H7 (cell line): Measurements from ENCODE around the gene OLIG3. TPM values are rescaled to one million over a fixed set of nuclear protein-coding genes. Genes with fewer than 3 reads are reported as not detected.

Experiments used
- DNase-seq: peaks from one replicate; pipeline ENCODE4 v3.0.0; 2012
- H3K27me3 ChIP-seq: 2 replicates; pipeline ENCODE4 v1.6.0; 2011; ENCODE audit warnings: mild to moderate bottlenecking, low read length; ENCODE audit not compliant: control insufficient read depth, insufficient read depth
- H3K36me3 ChIP-seq: replicated peaks from 2 replicates; pipeline ENCODE4 v1.5.1; 2011; ENCODE audit warnings: low read length; ENCODE audit not compliant: control insufficient read depth, insufficient read depth
- H3K4me3 ChIP-seq: 2 replicates; pipeline ENCODE4 v1.5.1; 2011; ENCODE audit warnings: low read depth, mild to moderate bottlenecking, control low read depth, low read length, moderate library complexity; ENCODE audit not compliant: insufficient read depth
- total RNA-seq: library from RNA; depleted of rRNA; stranded (reverse); fragments of >200 nt; shearing (Covaris generic); gene quantifications from 2 replicates; pipeline ENCODE4 v1.2.3, GENCODE V29; 2014

The OLIG3 gene
- total RNA-seq, 1 experiment from 2014 or later: 0.28 TPM

GRCh38 chr6:137490006-137490905 lies 3.9 kb downstream of the OLIG3 start:
- no peaks in the 10 kb centered on the region for H3K36me3 ChIP-seq
- peak; percentile 30 for DNase-seq
- H3K27me3 ChIP-seq: peaks cover 100% of the 10 kb centered on the region
- H3K4me3 ChIP-seq: peak overlapping the region; percentile 49; the same call in 1 of the 2 replicates

GRCh38 chr6:137489046-137490005 lies 4.9 kb downstream of the OLIG3 start:
- Histone ChIP-seq H3K36me3 (no peaks in the 10 kb centered on the region), H3K4me3 (peak overlapping the region; percentile 49), H3K27me3 (peaks cover 92% of the 10 kb centered on the region)
- DNase-seq: peak; percentile 80

GRCh38 chr6:137488150-137489045 lies 5.8 kb downstream of the OLIG3 start:
- peak; percentile 76 for DNase-seq
- Histone ChIP-seq H3K4me3 (peak overlapping the region; percentile 49), H3K36me3 (no peaks in the 10 kb centered on the region), H3K27me3 (peaks cover 83% of the 10 kb centered on the region)

DNA sequence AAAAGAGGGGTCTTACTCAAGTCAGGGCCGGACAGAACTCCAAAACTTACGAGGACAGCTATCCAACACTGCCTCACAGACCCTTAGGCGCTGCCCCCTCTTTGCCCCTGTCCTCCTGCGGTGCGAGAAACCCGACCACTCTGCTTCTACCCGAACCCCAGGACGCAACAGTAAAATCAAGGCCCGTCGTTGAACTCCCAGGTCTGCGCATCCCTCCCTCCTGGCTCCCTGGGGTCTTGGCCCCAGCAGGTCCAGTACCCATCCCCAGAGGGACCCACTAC lies 6.4 kb downstream of the OLIG3 start:
- Histone ChIP-seq H3K36me3 (no peaks in the 10 kb centered on the region), H3K4me3 (peak overlapping the region; percentile 49; the same call in 1 of the 2 replicates), H3K27me3 (peaks cover 77% of the 10 kb centered on the region)
- DNase-seq: no peak

GRCh38 chr6:137487181-137487868 lies 6.9 kb downstream of the OLIG3 start:
- peak overlapping the region; percentile 49; the same call in 1 of the 2 replicates for H3K4me3 ChIP-seq
- no peaks in the 10 kb centered on the region for H3K36me3 ChIP-seq
- DNase-seq: peak; percentile 36
- H3K27me3 ChIP-seq: peaks cover 72% of the 10 kb centered on the region

DNA sequence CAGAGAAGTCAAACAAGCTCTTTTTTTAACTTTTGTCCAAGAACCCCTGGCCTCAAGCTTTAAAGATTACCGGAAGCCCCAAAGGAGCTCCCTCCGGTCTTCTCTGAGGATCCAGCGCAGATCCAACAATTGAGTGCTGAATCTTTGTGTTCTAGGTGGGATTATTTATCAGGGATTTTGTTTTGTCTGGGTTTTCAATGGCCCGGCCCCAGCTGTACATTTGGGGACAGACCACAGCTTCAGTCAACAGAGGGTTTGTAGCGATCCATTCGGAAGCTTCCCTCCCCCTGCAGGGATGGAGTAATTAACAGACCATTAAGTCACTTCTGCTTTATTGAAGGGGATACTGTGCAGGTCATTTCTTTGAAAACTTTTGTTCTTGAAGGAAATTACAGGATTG lies 7.8 kb downstream of the OLIG3 start:
- Histone ChIP-seq H3K27me3 (peaks cover 63% of the 10 kb centered on the region), H3K4me3 (no peak overlapping the region), H3K36me3 (no peaks in the 10 kb centered on the region)
- DNase-seq: peak; percentile 29

- peaks cover 4% of the 10 kb centered on the region for H3K27me3 ChIP-seq
- no peak for DNase-seq
- no peak overlapping the region for H3K4me3 ChIP-seq
- H3K36me3 ChIP-seq: no peaks in the 10 kb centered on the region
Observed at GRCh38 chr6:137480431-137480830, 13.8 kb downstream of the OLIG3 start.

GRCh38 chr6:137475103-137475502 lies 19.1 kb downstream of the OLIG3 start:
- no peaks in the 10 kb centered on the region for H3K36me3 ChIP-seq
- peak; percentile 39 for DNase-seq
- no peaks in the 10 kb centered on the region for H3K27me3 ChIP-seq
- H3K4me3 ChIP-seq: no peak overlapping the region

DNA sequence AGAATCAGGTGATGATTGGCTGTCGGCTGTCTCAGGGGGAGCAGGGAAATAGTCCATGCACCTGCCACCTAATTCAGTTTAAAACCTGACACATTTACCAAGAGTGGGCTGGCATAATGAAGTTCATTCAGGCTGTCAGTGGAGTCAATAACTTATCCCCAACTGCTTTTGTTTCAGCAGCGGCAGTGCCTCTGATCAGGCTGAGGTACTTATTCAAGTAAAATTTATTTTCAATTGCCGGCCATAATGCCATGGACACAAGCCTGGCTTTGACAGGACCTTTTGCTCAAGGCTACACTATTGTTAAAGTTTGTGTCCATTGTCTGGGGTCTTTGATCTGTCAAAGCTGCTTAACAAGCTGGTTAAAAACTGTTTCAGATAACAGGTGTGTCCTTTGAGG lies 20.6 kb downstream of the OLIG3 start:
- H3K36me3 ChIP-seq: no peaks in the 10 kb centered on the region
- H3K4me3 ChIP-seq: no peak overlapping the region
- no peaks in the 10 kb centered on the region for H3K27me3 ChIP-seq
- DNase-seq: no peak

- no peak for DNase-seq
- Histone ChIP-seq H3K27me3 (no peaks in the 10 kb centered on the region), H3K4me3 (no peak overlapping the region), H3K36me3 (no peaks in the 10 kb centered on the region)
Observed at GRCh38 chr6:137472641-137473137, 21.5 kb downstream of the OLIG3 start.

DNA sequence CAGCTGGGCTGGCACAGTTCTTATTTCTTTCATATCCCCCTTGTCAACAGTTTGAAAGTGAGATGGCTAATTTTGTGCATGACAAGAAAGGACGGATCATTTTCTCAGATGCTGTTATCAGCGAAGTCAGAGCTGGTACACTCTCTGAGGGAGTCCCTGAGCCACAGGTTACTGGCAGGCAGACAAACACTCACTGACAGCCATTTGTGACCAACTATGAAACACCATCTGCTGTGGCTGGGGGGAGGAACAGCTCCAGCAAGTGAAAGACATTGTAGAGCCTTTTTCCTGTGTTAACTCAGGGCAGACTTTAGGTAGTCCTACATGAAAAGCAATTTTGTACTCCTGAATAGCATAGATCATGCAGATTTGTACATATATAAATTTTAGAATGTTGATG lies 22.2 kb downstream of the OLIG3 start:
- no peak for DNase-seq
- H3K4me3 ChIP-seq: no peak overlapping the region

DNA sequence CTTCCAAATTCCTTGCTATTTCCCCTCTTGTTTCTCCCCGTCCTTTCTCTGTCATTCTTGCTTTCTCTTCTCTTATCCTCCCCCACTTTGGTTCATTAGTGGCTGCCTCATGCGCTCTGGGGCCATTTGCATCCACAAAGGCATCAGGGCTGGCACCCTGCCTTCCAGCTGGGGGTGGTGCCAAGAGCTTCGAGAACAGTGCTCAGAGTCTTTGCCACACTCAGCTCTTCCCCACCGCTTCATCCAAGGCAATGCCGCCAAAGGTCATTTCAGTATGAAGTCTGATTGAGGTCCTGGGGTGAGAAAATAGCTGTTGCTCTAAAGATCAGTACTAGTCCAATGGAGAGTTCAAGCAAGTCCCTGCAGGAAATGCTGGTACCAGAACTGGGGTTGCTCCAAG lies 22.7 kb downstream of the OLIG3 start:
- no peaks in the 10 kb centered on the region for H3K27me3 ChIP-seq
- no peak for DNase-seq
- no peak overlapping the region for H3K4me3 ChIP-seq
- no peaks in the 10 kb centered on the region for H3K36me3 ChIP-seq

More for the DNA sequence above, 22.2 kb downstream of the OLIG3 start:
- H3K36me3 ChIP-seq: no peaks in the 10 kb centered on the region
- H3K27me3 ChIP-seq: no peaks in the 10 kb centered on the region

DNA sequence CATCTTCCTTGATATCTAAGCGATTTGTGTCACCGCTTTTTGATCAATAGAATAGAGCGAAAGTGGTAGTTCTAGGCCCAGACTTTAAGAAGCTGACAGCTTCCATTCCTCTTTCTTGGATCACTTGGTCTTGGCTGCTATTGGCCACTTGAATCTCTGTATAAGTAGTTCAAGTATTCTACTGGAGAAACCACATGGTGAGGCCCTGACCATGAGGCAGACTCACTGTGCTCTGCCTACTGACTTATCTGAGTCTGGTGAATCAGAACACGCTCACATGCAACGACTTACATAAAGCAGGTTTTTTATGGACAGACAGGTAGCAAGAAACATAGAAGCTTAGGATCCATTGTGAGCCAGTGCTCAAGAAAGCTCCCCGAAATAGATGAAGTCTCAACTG lies 27.0 kb downstream of the OLIG3 start:
- no peak for DNase-seq
- Histone ChIP-seq H3K4me3 (no peak overlapping the region), H3K36me3 (no peaks in the 10 kb centered on the region), H3K27me3 (no peaks in the 10 kb centered on the region; the same call in 1 of the 2 replicates)
